Ishikawa (cell line): ENCODE results near the gene COL16A1.

Experiments
- CREB1 ChIP-seq: IDR thresholded peaks from 2 replicates; pipeline ENCODE4 v1.6.1; 2012; ENCODE audit warnings: low read depth
- EP300 ChIP-seq: IDR thresholded peaks from 2 replicates; pipeline ENCODE4 v1.6.1; 2012; ENCODE audit warnings: borderline replicate concordance
- TAF1 ChIP-seq: IDR thresholded peaks from 2 replicates; pipeline ENCODE4 v1.6.1; 2012; ENCODE audit warnings: low read depth, mild to moderate bottlenecking
- TCF12 ChIP-seq: IDR thresholded peaks from 2 replicates; pipeline ENCODE4 v1.6.1; 2012; ENCODE audit warnings: low read depth
- TEAD4 ChIP-seq: IDR thresholded peaks from 2 replicates; pipeline ENCODE4 v1.6.1; 2012
- YY1 ChIP-seq: IDR thresholded peaks from 2 replicates; pipeline ENCODE4 v1.6.1; 2012; ENCODE audit warnings: low read depth
- ZBTB7A ChIP-seq: IDR thresholded peaks from 2 replicates; pipeline ENCODE4 v1.6.1; 2012; ENCODE audit warnings: low read depth
- TF ChIP-seq, protein P1 (sequence below): IDR thresholded peaks from 2 replicates; pipeline ENCODE4 v1.6.1; 2012; ENCODE audit warnings: low read depth, mild to moderate bottlenecking

The COL16A1 gene

DNA sequence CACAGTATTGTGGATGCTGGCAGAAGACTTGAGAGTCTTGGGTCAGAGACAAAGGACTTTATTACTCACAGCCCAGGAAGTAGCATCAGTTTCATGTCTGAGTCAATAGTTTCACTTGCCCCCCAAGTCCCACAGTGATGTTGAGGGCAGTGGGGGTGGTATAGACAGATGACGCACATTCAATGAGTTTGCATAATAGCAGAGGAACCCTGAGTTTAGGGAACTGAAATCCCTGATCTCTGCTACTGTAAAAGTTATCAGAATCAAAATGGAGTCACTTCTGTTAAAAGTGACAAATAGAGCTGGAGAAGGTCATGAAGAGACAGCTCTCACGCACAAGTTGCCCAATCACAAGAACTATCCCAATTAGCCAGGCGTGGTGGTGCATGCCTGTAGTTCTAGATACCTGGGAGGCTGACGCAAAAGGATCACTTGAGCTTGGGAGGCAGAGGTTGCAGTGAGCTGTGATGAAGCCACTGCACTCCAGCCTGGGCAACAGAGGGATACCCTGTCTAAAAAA is 97.8 kb downstream of the COL16A1 start:
- TF ChIP-seq EP300 (no peak), TEAD4 (no peak), TCF12 (no peak), ZBTB7A (no peak), TAF1 (no peak), YY1 (no peak), CREB1 (no peak)
- TF ChIP-seq, protein P1, sequence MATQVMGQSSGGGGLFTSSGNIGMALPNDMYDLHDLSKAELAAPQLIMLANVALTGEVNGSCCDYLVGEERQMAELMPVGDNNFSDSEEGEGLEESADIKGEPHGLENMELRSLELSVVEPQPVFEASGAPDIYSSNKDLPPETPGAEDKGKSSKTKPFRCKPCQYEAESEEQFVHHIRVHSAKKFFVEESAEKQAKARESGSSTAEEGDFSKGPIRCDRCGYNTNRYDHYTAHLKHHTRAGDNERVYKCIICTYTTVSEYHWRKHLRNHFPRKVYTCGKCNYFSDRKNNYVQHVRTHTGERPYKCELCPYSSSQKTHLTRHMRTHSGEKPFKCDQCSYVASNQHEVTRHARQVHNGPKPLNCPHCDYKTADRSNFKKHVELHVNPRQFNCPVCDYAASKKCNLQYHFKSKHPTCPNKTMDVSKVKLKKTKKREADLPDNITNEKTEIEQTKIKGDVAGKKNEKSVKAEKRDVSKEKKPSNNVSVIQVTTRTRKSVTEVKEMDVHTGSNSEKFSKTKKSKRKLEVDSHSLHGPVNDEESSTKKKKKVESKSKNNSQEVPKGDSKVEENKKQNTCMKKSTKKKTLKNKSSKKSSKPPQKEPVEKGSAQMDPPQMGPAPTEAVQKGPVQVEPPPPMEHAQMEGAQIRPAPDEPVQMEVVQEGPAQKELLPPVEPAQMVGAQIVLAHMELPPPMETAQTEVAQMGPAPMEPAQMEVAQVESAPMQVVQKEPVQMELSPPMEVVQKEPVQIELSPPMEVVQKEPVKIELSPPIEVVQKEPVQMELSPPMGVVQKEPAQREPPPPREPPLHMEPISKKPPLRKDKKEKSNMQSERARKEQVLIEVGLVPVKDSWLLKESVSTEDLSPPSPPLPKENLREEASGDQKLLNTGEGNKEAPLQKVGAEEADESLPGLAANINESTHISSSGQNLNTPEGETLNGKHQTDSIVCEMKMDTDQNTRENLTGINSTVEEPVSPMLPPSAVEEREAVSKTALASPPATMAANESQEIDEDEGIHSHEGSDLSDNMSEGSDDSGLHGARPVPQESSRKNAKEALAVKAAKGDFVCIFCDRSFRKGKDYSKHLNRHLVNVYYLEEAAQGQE, result no peak
